OCI-LY7 (cell line): Measurements from ENCODE around the gene PIMREG. TPM values are rescaled to one million over a fixed set of nuclear protein-coding genes. Genes with fewer than 3 reads are reported as not detected.

Experiments used
- BruUV-seq: library from RNA; stranded (reverse); fragments of 400-500 nt; replicated peaks from 2 replicates; lab custom pipeline; 2021; lab: Mats Ljungman, UMichigan
- CTCF ChIA-PET: fragments of 300-600 bp; sonication (Branson Sonifier 250); formaldehyde crosslinking; loops from one replicate; lab custom pipeline; 2022; ENCODE audit warnings: antibody characterized with exemption; ENCODE audit not compliant: unreplicated experiment; lab: Charles Lee
- POLR2A ChIA-PET: fragments of 300-600 bp; sonication (Branson Sonifier 250); formaldehyde crosslinking; loops from one replicate; lab custom pipeline; 2022; ENCODE audit warnings: antibody characterized with exemption; lab: Charles Lee
- DNase-seq: peaks from one replicate; pipeline ENCODE4 v3.0.0-alpha.2; 2015; ENCODE audit warnings: low spot score
- H2AFZ ChIP-seq: fragments of 200-600 bp; sonication (generic), shearing (Covaris generic); 2 replicates; pipeline ENCODE4 v1.6.1; 2014; ENCODE audit warnings: mild to moderate bottlenecking, antibody characterized with exemption, low read length, moderate library complexity
- H3K27ac ChIP-seq: fragments of 200-600 bp; sonication (generic); 2 replicates; pipeline ENCODE4 v1.5.1; 2014; ENCODE audit warnings: mixed run types, low read depth, mild to moderate bottlenecking, moderate library complexity, low read length, inconsistent platforms; ENCODE audit not compliant: poor library complexity, severe bottlenecking
- H3K36me3 ChIP-seq: fragments of 200-600 bp; sonication (generic); 2 replicates; pipeline ENCODE4 v1.6.1; 2014; ENCODE audit warnings: mild to moderate bottlenecking, antibody characterized with exemption, low read length, moderate library complexity, mixed read lengths; ENCODE audit not compliant: insufficient read depth
- H3K4me1 ChIP-seq: fragments of 200-600 bp; sonication (generic); 2 replicates; pipeline ENCODE4 v1.5.1; 2014; ENCODE audit warnings: mild to moderate bottlenecking, low read length; ENCODE audit not compliant: insufficient read depth, poor library complexity, severe bottlenecking
- H3K4me2 ChIP-seq: fragments of 200-600 bp; sonication (generic); 2 replicates; pipeline ENCODE4 v1.6.1; 2014; ENCODE audit warnings: mild to moderate bottlenecking, low read length
- H3K4me3 ChIP-seq: fragments of 200-600 bp; sonication (generic); 2 replicates; pipeline ENCODE4 v1.5.1; 2014; ENCODE audit warnings: mild to moderate bottlenecking, low read depth, low read length; ENCODE audit not compliant: poor library complexity, severe bottlenecking
- H3K79me2 ChIP-seq: fragments of 200-600 bp; sonication (generic); 2 replicates; pipeline ENCODE4 v1.6.1; 2016; ENCODE audit warnings: low read depth, mild to moderate bottlenecking, low read length, moderate library complexity, mixed read lengths; ENCODE audit not compliant: insufficient read depth
- H3K9me2 ChIP-seq: fragments of 200-600 bp; sonication (generic); 2 replicates; pipeline ENCODE4 v1.6.1; 2016; ENCODE audit warnings: mild to moderate bottlenecking, low read length, mixed read lengths; ENCODE audit not compliant: insufficient read depth
- H3K9me3 ChIP-seq: fragments of 200-600 bp; sonication (generic); 2 replicates; pipeline ENCODE4 v1.6.1; 2014; ENCODE audit warnings: mild to moderate bottlenecking, mixed run types, low read length, mixed read lengths
- H4K20me1 ChIP-seq: fragments of 200-600 bp; sonication (generic); 2 replicates; pipeline ENCODE4 v1.6.1; 2014; ENCODE audit warnings: mild to moderate bottlenecking, antibody characterized with exemption, low read length, moderate library complexity, mixed read lengths; ENCODE audit not compliant: insufficient read depth
- EZH2phosphoT487 ChIP-seq: fragments of 200-600 bp; sonication (generic); IDR thresholded peaks from 2 replicates; pipeline ENCODE4 v1.6.1; 2018; ENCODE audit warnings: low read depth, borderline replicate concordance, mild to moderate bottlenecking, mixed run types, antibody characterized with exemption, low read length, moderate library complexity, mixed read lengths
- intact Hi-C: fragments of 100-400 bp; cut with micrococcal nuclease; formaldehyde crosslinking; loops from one replicate; pipeline ENCODE4 v1.10.0; 2022; ENCODE audit not compliant: unreplicated experiment
- total RNA-seq, 2 experiments: library from RNA; depleted of rRNA in 1 of 2; stranded (reverse); fragments of >200 nt in 1 of 2; shearing (Covaris generic) in 1 of 2; gene quantifications; 2 replicates each; pipeline ENCODE4 v1.2.3, GENCODE V29; 2014 to 2022
- TF ChIP-seq, protein P1 (sequence below): fragments of 200-600 bp; sonication (generic); conservative IDR thresholded peaks from 2 replicates; pipeline ENCODE4 v1.5.1; 2014; ENCODE audit warnings: mild to moderate bottlenecking, antibody characterized with exemption, low read length, moderate library complexity, mixed read lengths

The PIMREG gene
- total RNA-seq, 2 experiments from 2014 or later: 22.7 to 39.4 TPM

DNA sequence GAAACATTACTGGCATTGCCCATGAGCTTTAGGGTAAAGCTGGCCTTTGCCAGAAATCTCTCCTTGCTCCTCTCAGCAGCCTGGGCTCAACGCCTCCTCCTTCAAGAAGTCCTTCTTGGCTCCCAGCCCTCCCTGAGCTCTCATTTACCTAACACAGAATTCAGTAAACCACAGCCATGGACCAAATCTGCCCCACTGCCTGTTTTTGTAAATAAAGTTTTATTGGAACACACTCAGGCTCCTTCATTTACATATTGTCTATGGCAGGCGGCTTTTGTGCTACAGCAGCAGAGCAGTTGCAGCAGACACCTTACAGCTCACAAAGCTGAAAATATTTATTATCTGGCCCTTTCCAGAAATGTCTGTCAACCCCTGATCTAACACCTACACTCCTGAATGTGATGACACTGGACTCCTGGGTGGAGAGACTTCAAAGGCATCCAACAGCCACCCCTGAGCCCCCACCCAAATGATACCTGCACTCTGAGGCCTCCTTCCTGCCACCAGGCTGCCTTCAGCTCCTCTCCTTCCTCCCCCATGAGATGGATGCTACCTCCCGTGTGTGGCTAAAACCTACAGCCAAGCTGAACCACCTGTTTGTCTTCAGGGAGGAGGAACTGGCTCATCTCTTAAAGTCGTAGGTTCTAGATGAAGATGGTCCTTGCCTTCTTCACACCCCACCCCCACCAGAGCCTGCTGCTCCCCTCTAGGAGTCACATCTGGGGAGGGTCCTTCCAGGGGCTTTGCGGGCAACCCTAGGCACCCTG, 41.6 kb downstream of the PIMREG start:
- Histone ChIP-seq H3K27ac (no peak overlapping the region), H2AFZ (no peak overlapping the region), H3K4me3 (no peak overlapping the region), H3K4me2 (no peak overlapping the region), H3K4me1 (peaks cover 7% of the 10 kb centered on the region), H3K36me3 (no peaks in the 10 kb centered on the region), H3K9me2 (no peaks in the 10 kb centered on the region), H3K79me2 (no peaks in the 10 kb centered on the region), H4K20me1 (no peaks in the 10 kb centered on the region), H3K9me3 (no peaks in the 10 kb centered on the region)
- ChIA-PET CTCF (no interaction called here), POLR2A (no interaction called here)
- BruUV-seq: no TSS peak
- peak; percentile 8 for DNase-seq
- intact Hi-C loops: no loop called here
- TF ChIP-seq, protein P1, sequence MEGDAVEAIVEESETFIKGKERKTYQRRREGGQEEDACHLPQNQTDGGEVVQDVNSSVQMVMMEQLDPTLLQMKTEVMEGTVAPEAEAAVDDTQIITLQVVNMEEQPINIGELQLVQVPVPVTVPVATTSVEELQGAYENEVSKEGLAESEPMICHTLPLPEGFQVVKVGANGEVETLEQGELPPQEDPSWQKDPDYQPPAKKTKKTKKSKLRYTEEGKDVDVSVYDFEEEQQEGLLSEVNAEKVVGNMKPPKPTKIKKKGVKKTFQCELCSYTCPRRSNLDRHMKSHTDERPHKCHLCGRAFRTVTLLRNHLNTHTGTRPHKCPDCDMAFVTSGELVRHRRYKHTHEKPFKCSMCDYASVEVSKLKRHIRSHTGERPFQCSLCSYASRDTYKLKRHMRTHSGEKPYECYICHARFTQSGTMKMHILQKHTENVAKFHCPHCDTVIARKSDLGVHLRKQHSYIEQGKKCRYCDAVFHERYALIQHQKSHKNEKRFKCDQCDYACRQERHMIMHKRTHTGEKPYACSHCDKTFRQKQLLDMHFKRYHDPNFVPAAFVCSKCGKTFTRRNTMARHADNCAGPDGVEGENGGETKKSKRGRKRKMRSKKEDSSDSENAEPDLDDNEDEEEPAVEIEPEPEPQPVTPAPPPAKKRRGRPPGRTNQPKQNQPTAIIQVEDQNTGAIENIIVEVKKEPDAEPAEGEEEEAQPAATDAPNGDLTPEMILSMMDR: no peak
- TF ChIP-seq EZH2phosphoT487: no peak

GRCh38 chr17:6487251-6488007, 43.2 kb downstream of the PIMREG start:
- Histone ChIP-seq H3K27ac (no peak overlapping the region), H3K4me3 (no peak overlapping the region), H4K20me1 (no peaks in the 10 kb centered on the region), H2AFZ (no peak overlapping the region), H3K36me3 (no peaks in the 10 kb centered on the region), H3K4me2 (no peak overlapping the region), H3K4me1 (peaks cover 7% of the 10 kb centered on the region), H3K79me2 (no peaks in the 10 kb centered on the region), H3K9me3 (no peaks in the 10 kb centered on the region), H3K9me2 (no peaks in the 10 kb centered on the region)
- intact Hi-C loops: no loop called here
- no peak for DNase-seq
- BruUV-seq: no TSS peak
- ChIA-PET POLR2A (no interaction called here), CTCF (no interaction called here)
- TF ChIP-seq EZH2phosphoT487: no peak
- TF ChIP-seq, protein P1: no peak

GRCh38 chr17:6488008-6488539, 43.8 kb downstream of the PIMREG start:
- ChIA-PET CTCF (no interaction called here), POLR2A (no interaction called here)
- intact Hi-C loops: no loop called here
- peaks cover 7% of the 10 kb centered on the region for H3K4me1 ChIP-seq
- H4K20me1 ChIP-seq: no peaks in the 10 kb centered on the region
- TF ChIP-seq, protein P1: no peak
- TF ChIP-seq EZH2phosphoT487: no peak
- H3K27ac ChIP-seq: no peak overlapping the region
- H3K9me3 ChIP-seq: no peaks in the 10 kb centered on the region
- H2AFZ ChIP-seq: no peak overlapping the region
- no peak overlapping the region for H3K4me2 ChIP-seq
- DNase-seq: no peak
- no TSS peak for BruUV-seq
- H3K79me2 ChIP-seq: no peaks in the 10 kb centered on the region
- H3K9me2 ChIP-seq: no peaks in the 10 kb centered on the region
- no peak overlapping the region for H3K4me3 ChIP-seq
- H3K36me3 ChIP-seq: no peaks in the 10 kb centered on the region
